ENCODE data around the gene EXOC3. TPM values are rescaled to one million over a fixed set of nuclear protein-coding genes. Genes with fewer than 3 reads are reported as not detected.
A peak's percentile ranks its signal among the peaks of the same experiment; 100 is the strongest.
"Not testable (repeated sequence)": the region's sequence is repeated elsewhere in the genome, so short reads cannot be mapped to it uniquely, and the experiment has no call there.

Gene EXOC3
- total RNA-seq, 1 donor from 2014 or later = 43.3 TPM

DNA sequence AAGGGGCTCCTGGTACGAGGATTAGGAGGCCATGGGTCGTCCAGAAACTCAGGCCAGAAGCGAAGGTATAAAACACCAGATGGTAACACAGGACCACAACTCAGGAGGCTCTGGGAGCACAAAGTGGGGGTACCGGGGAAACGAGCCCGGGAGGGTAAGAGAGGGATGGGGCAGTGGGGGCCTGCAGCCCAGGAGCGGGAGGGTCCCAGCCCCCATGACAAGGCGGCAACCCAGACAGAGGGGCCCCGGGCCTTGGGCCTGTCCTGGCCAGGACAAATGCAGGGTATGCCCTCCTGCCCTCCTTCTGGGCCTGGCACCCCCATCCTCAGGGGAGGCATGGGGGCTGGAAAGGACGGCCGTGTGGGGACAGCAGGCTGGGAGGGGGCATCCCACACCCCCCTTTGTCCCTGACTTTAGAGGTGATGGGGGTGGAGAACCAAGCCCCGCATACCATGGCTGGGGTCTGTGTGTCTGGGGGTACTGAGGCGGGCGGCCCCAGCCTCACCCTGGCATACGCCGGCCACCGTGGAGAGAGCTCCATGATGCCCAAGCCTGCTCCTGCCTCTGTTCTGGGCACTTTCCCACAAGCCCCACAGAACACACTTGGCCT is 47.0 kb upstream of the EXOC3 start:
- H3K36me3 Mint-ChIP-seq (ENCODE audit: low read depth) = no peaks in the 10 kb centered on the region
- H3K4me1 Mint-ChIP-seq (ENCODE audit: low read depth) = peaks cover 48% of the 10 kb centered on the region
- peak; percentile 61 for DNase-seq (ENCODE audit: low spot score)
- H3K9me3 Mint-ChIP-seq (ENCODE audit: low read depth) = no peaks in the 10 kb centered on the region
- no peak overlapping the region for H3K4me3 Mint-ChIP-seq (ENCODE audit: unreplicated experiment)
- TF ChIP-seq, protein P1, sequence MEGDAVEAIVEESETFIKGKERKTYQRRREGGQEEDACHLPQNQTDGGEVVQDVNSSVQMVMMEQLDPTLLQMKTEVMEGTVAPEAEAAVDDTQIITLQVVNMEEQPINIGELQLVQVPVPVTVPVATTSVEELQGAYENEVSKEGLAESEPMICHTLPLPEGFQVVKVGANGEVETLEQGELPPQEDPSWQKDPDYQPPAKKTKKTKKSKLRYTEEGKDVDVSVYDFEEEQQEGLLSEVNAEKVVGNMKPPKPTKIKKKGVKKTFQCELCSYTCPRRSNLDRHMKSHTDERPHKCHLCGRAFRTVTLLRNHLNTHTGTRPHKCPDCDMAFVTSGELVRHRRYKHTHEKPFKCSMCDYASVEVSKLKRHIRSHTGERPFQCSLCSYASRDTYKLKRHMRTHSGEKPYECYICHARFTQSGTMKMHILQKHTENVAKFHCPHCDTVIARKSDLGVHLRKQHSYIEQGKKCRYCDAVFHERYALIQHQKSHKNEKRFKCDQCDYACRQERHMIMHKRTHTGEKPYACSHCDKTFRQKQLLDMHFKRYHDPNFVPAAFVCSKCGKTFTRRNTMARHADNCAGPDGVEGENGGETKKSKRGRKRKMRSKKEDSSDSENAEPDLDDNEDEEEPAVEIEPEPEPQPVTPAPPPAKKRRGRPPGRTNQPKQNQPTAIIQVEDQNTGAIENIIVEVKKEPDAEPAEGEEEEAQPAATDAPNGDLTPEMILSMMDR (IDR thresholded peaks at IDR 0.05) = no peak
- peak overlapping the region; percentile 98 for H3K27ac Mint-ChIP-seq (ENCODE audit: unreplicated experiment)
- no peaks in the 10 kb centered on the region for H3K27me3 Mint-ChIP-seq (ENCODE audit: low read depth)

DNA sequence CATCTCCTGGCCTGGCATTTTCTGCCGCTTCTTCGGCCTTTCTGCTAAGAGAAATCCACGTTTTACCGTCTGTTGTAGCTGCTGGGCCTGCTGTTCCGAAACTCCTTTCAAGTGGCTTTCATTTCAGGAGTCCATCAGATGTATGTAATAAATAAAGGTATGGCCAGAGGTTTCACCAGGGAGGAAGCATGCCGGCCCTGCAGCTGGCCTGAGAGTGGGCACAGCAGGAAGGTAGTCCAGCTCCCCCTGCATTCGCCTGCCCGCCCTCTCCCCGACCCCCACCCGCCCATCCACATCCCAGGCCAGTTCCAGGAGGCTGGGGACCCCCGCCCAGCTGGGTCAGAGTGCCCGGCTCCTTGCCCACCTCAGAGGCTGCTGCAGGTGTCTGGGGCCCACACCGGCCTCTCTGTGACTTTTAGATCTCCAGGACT is 46.4 kb upstream of the EXOC3 start:
- TF ChIP-seq, protein P1 (IDR thresholded peaks at IDR 0.05) = no peak
- no peaks in the 10 kb centered on the region for H3K27me3 Mint-ChIP-seq (ENCODE audit: low read depth)
- no peak overlapping the region for H3K4me3 Mint-ChIP-seq (ENCODE audit: unreplicated experiment)
- peak overlapping the region; percentile 55 for H3K27ac Mint-ChIP-seq (ENCODE audit: unreplicated experiment)
- DNase-seq (ENCODE audit: low spot score) = peak; percentile 64
- peaks cover 47% of the 10 kb centered on the region for H3K4me1 Mint-ChIP-seq (ENCODE audit: low read depth)
- H3K36me3 Mint-ChIP-seq (ENCODE audit: low read depth) = no peaks in the 10 kb centered on the region
- H3K9me3 Mint-ChIP-seq (ENCODE audit: low read depth) = no peaks in the 10 kb centered on the region

DNA sequence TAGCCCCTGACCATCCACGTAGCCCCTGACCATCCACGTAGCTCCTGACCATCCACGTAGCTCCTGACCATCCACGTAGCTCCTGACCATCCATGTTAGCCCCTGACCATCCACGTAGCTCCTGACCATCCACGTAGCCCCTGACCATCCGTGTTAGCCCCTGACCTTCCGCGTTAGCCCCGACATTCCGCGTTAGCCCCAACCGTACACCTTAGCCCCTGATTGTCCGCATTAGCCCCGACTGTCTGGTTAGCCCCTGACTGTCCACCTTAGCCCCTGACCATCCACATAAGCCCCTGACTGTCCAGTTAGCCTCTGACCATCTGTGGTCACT is 44.9 kb upstream of the EXOC3 start:
- Mint-ChIP-seq H3K27ac (ENCODE audit: unreplicated experiment) (peak overlapping the region; percentile 36), H3K4me1 (ENCODE audit: low read depth) (peaks cover 38% of the 10 kb centered on the region)
- DNase-seq (ENCODE audit: low spot score) = peak; percentile 71
- H3K36me3 Mint-ChIP-seq (ENCODE audit: low read depth); H3K9me3 Mint-ChIP-seq (ENCODE audit: low read depth); H3K27me3 Mint-ChIP-seq (ENCODE audit: low read depth); H3K4me3 Mint-ChIP-seq (ENCODE audit: unreplicated experiment): not testable (repeated sequence)

DNA sequence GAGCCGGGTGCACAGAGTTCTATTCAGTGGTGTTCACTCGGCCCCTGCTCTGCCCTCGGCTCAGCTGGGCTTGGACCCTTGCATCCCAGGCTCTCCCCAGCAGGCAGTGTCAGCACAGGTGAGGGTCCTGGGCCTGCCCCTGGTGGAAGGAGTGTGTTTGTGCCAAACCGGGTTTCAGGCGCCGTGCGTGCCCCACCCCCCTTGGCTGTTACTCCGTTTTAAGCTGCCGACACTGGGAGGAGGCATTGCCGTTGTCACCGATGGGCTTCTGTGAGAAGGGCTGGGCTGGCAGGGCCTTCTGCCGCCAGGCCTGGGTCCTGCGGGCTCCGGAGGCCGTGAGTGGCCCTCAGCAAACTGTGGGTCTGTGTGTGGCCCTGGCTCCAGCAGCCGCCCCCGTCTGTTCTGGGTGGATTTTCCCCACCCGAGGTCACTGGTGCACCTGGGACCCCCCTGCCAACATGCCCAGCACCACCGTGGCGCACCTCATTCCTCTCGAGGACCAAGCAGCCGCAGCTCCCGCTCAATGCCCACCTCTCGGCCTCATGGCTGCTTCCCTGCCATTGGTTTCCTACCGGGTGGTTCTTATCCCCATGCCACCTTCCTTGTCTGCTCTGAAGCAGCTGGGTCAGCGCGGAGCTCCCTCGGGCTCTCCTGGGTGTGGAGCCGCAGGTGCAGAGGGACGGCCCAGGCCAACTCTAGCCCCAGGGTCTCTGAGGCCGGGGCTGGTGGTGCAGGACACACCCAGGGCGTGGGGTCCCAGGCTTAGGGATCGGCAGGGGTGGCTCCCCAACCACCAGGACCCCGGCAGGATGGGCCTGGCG is 44.3 kb upstream of the EXOC3 start:
- H3K27ac Mint-ChIP-seq (ENCODE audit: unreplicated experiment) = peak overlapping the region; percentile 100
- no peaks in the 10 kb centered on the region for H3K36me3 Mint-ChIP-seq (ENCODE audit: low read depth)
- no peak overlapping the region for H3K4me3 Mint-ChIP-seq (ENCODE audit: unreplicated experiment)
- no peaks in the 10 kb centered on the region for H3K27me3 Mint-ChIP-seq (ENCODE audit: low read depth)
- H3K9me3 Mint-ChIP-seq (ENCODE audit: low read depth) = no peaks in the 10 kb centered on the region
- DNase-seq (ENCODE audit: low spot score) = peak; percentile 93
- peaks cover 32% of the 10 kb centered on the region for H3K4me1 Mint-ChIP-seq (ENCODE audit: low read depth)
- TF ChIP-seq, protein P1 (IDR thresholded peaks at IDR 0.05) = no peak

DNA sequence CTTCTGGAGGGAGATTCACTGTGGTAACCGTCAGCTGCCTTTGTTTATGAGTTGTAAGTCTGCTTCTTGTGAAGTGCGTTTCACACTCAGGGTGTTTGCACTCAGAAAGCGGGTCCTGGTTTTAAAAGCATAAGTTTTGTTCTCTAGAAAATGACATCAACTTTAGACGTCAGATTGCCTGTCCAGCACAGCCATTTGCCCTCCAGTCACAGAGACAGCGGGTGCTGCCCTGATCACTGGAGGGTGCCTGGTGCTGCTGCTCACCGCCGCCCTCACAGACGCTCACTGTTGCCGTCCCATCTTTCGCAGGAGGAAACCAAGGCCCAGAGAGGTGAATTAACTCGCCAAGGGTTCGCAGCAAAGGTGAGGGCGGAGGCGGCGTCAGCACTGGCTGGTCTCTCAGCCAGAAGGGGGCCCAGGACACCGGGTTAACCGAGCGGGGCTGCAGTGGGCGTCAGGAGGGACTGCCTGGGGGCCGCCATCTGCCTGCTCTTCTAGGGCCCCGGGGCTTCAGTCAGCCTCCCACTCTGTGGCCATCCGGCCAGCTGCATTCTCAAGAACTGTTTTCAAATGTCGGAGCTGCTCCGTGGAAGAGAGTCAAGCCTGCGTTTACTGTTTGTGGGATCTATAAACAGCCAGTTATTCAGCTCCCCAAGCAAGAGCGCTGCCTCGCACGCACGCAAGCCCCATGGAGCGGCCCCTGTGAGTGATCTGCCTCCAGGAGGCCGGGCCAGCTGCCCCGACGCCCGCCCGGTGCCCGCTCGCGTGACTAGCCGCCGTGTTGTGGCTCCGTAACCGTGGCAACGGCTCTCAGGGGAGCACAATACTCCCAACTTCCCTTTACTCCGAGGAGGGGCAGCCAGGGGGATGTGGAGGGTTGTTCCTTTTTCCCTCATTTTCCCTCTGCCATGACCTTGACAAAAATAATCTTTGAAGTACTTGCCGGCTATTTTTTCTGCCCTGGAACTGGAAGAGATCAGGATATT is 43.4 kb upstream of the EXOC3 start:
- TF ChIP-seq, protein P1 (IDR thresholded peaks at IDR 0.05) = peak; percentile 51
- Mint-ChIP-seq H3K9me3 (ENCODE audit: low read depth) (no peaks in the 10 kb centered on the region), H3K27me3 (ENCODE audit: low read depth) (no peaks in the 10 kb centered on the region), H3K27ac (ENCODE audit: unreplicated experiment) (peak overlapping the region; percentile 100), H3K4me1 (ENCODE audit: low read depth) (peaks cover 28% of the 10 kb centered on the region), H3K36me3 (ENCODE audit: low read depth) (peaks cover 4% of the 10 kb centered on the region), H3K4me3 (ENCODE audit: unreplicated experiment) (peak overlapping the region; percentile 57)
- peak; percentile 97 for DNase-seq (ENCODE audit: low spot score)
